VCaP (cell line): ENCODE measurements around the gene SLC6A18.
"Not testable (repeated sequence)": the region's sequence is repeated elsewhere in the genome, so short reads cannot be mapped to it uniquely, and the experiment has no call there.

Experiments used
- H3K27ac ChIP-seq: fragments of 450-650 bp; 2 replicates; pipeline ENCODE4 v1.5.1; 2017
- CTCF ChIP-seq: fragments of 450-650 bp; conservative IDR thresholded peaks from 2 replicates; pipeline ENCODE4 v1.5.1; 2017; ENCODE audit warnings: mild to moderate bottlenecking, moderate library complexity

The SLC6A18 gene

DNA sequence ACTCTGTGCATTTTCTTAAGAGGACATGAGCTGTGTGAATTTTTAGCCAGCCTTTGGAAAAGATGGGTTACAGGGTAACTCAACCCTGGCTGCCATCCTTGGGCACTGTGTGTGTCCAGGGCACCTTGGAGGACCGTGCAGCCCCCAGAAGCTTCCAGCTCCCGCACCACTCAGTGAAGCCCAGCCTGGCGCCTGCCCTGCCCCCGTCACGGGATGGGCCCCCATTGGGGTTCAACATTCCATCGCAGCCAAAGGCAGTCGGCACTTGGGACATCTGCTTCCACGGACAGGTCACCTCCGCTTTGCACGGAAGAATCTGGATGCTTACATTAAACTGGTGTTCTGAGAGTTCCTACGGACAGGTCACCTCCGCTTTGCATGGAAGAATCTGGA, 1.9 kb upstream of the SLC6A18 start:
- no peak for TF ChIP-seq CTCF
- H3K27ac ChIP-seq, result no peak overlapping the region

GRCh38 chr5:1224631-1225030, 550 bp upstream of the SLC6A18 start:
- TF ChIP-seq CTCF, result no peak
- H3K27ac ChIP-seq, result no peak overlapping the region

DNA sequence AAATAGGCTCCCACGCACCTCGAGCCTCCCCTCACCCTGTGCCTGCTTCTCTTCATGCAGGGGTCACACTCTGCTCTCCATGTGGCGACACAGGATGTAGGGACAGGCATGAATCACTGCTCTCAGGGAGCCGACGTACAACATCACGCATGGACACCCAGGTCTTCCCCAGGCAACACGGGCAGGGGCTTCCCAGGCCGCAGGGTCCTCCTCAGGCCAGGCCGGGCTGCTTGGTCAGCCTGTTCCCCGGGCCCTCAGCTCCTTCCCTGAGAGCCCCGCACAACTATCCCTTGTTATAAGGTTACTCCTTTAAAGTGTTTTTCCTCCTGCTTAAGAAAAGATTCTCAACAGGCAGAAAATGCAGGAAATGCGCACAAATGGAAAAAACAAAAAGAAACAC, 1.1 kb downstream of the SLC6A18 start:
- H3K27ac ChIP-seq, result no peak overlapping the region
- no peak for TF ChIP-seq CTCF

DNA sequence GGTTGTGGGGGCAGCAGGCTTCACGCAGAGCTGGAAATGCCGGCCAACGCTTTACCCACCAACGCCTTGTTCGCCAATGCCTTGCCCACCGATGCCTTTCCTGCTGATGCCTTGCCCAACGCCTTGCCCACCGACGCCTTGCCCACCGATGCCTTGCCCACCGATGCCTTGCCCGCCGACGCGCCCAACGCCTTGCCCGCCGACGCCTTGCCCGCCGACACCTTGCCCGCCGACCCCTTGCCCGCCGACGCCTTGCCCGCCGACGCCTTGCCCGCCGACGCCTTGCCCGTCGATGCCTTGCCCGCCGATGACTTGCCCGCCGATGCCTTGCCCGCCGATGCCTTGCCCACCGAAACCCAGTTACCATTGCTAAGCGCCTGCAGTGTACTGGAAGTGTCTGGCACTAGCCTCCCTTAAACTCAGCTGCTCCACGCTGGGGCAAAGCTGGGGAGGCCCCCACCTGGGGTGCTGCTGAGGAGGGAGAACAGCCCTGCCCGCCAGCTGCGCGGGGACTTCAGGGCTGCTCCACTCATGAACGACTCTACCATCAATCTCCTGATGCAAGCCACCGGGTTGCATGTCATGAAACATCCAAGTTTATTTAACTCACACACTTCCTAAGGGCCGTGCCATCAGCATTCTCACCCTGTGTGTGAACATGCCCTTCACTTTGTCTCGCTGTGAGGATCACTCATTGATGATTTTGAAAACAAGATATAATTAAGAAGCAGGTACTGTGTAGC, 1.8 kb downstream of the SLC6A18 start:
- no peak for TF ChIP-seq CTCF
- peak overlapping the region; percentile 54; the same call in 1 of the 2 replicates for H3K27ac ChIP-seq

DNA sequence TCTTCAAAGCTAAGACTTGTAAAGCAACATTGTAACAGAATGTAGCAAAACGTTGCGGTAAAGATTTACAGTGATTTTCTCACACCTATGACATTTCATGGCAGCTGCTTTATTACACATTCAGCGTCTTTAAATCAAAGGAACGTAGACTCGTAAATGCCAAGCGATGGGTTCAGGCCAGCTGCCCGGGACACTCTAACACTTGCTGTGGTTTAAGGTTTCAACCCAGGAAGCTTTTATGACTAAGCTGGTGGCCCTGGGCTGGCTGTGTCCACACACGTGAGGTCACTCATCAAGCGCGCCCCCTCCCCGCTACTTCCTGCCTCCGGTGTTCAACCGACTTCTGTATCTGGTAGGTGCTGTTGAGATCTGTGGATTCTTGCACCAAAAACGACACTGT, 2.5 kb downstream of the SLC6A18 start:
- no peak for TF ChIP-seq CTCF

GRCh38 chr5:1228120-1228519, 2.9 kb downstream of the SLC6A18 start:
- no peak for TF ChIP-seq CTCF
- peak overlapping the region; percentile 54 for H3K27ac ChIP-seq

More for the DNA sequence above, 2.5 kb downstream of the SLC6A18 start:
- peak overlapping the region; percentile 54 for H3K27ac ChIP-seq

DNA sequence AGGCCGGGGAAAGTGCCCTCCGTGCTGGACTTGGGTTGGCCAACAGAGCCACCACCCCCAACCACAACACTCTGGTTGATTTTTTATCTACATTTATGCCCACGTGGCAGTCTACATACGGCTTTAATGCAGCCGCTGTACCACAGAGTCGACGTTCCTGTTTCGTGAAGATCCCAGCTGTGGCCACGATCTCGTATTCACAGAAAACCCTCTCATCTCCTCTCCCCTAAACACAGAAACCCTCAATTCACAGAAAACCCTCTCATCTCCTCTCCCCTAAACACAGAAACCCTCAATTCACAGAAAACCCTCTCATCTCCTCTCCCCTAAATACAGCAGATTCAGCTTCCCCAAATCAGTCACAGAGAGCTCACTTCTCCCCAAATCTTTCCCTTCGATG, 3.8 kb downstream of the SLC6A18 start:
- H3K27ac ChIP-seq, result not testable (repeated sequence)

GRCh38 chr5:1229822-1230221, 4.6 kb downstream of the SLC6A18 start:
- H3K27ac ChIP-seq, result no peak overlapping the region
- no peak for TF ChIP-seq CTCF
